GM18858 (cell line): Measurements from ENCODE around the gene SUGCT.

Source experiments
- ATAC-seq: cut with Tn5 transposase; IDR thresholded peaks from one replicate; pipeline ENCODE4 v1.9.1; 2021; ENCODE audit not compliant: unreplicated experiment

SUGCT gene

DNA sequence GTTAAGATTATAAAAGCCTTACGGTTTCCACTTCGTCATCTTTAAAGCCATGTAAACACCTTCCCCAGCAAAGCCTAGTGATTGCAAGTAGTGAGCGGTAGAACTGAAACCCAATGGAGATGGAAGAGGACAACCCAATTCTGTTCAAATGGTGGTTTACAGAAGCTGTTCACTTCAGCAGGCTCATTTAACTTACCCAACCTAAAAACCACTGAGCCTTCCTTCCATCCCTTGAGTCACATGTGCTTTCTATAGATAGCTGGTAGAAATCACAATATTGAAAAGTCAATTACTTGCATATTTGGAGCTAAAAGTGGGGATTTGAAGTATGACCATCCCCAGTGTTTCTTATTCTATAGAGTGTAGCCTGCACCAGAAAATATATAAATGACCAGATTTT, 667.7 kb downstream of the SUGCT start:
- no peak for ATAC-seq

GRCh38 chr7:40804477-40805215, 669.8 kb downstream of the SUGCT start:
- ATAC-seq, result no peak

DNA sequence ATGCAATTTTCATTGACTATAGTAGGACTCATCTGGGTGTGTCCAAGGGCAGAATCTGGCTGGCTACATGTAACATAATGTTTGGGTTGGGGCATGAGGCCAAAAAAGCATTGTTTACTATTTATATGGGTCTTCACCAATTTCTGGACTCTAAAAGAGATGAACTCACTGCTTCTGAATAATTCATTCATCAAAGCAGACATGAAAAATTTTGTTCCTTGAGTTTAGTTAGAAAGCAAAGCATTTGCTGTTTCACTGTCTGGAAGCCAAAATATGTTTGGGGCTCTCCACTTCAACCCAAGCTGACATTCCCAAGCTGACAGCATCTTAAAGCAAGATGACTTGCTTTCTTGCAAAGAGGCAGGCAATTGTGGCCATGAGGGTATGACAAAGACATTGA, 670.6 kb downstream of the SUGCT start:
- ATAC-seq, result no peak

DNA sequence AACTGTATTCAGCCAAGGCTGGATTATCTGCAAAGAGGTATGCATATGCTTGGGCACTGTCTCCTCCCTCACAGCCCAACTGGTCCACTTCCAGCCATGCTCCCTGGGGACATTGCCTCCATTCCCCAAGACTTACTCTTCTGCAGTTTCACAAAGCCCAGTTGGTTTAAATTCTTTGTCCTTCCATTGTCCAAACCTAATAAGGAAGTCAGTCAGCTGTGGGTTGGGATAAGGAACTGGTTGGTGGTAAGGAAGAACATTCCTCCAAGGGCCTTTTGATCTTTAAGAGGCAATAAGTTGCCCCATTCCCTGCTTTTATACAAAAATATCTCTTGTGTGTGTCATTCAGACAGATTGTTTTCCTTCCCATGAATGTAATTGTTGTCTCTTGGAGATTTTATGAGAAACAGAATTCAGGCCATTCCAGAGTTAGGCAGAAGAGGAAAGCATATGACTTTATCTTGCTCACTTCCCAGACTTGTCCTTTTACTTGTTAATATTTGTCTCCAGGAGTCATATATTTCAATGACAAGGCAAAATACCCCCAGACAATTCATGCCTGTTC, 673.7 kb downstream of the SUGCT start:
- ATAC-seq, result no peak

DNA sequence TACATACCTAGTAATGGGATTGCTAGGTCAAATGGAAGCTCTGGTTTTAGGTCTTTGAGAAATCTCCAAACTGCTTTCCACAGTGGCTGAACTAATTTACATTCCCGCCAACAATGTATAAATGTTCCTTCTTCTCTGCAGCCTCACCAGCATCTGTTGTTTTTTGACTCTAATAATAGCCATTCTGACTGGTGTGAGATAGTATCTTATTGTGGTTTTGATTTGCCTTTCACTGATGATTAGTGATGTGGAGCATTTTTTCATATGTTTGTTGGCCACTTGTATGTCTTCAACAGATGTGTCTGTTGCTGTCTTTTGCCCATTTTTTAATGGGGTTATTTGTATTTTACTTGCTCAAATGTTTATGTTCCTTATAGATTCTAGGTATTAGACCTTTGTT, 675.5 kb downstream of the SUGCT start:
- ATAC-seq, result no peak

GRCh38 chr7:40811666-40812065, 676.9 kb downstream of the SUGCT start:
- ATAC-seq, result no peak

DNA sequence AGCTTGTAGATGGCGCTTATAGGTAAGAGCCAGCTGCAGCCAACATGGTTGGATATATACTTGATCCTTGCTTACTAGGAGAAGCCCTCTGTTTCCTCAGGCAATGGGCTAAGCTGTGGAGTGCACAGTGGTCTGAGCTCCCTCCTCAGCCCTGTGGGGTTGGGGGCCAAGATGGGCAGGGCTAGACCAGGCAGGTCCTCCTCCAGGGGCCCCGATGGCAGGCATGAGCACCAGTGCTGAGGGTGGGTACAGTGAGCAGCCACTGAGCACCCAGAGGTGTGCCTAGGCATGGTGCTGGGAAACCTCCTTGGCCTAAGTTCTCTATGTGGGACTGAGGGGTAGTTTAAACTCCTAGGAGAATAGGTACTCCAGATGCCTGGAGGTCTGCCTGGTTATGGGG, 680.2 kb downstream of the SUGCT start:
- no peak for ATAC-seq

DNA sequence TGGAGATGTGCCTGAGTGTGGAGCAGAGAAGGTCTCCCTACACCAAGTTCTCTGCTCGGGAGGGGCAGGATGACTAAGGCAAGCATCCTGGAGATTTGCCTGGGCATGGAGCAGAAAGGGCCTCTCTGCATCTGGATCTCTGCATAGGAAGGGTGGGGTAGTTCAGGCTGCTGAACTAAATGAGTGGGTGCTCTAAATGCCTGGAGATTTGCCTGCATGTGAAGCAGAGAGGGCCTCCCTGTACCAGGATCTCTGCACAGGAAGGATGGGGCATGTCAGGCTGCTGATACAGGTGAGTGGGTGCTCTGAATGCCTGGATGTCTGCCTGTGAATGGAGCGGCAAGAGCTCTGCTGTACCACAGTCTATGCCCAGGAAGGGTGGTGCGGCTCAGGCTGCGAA, 680.7 kb downstream of the SUGCT start:
- no peak for ATAC-seq

DNA sequence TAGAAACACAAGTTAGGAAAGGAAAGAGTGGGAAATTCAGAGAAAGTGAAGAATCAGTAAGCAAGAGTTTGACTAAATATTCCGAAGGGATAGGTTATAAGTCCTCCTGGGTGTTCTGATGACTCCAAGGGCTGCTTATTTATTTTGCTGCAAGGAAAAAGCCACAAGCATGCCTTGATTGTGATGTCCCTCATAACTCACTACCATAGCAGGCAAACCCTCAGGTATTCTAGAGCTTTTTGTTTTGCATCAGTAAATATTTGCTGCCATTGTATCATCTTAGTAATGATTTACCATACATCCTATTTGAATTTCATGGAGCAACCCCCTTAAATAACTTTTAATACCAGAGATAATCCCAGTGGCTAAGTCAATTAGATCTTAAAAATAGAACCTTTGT, 688.1 kb downstream of the SUGCT start:
- ATAC-seq, result no peak

DNA sequence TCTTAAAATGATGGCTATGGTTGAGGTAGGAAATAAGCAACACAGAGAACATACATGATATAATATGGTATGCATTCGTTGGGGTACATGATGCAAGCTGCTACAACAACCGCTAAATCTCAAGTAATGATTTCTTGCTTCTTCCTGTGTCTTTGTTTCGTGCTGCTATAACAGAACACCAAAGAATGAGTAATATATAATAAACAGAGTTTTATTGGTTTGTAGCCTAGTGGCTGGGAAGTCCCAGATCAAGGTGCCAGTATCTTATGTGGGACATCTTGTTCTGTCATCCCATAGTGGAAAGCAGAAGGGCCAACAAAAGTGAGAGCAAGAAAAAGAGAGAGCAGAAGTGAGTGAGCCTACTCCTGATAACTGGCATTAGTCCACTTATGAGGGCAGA, 689.7 kb downstream of the SUGCT start:
- ATAC-seq, result no peak

DNA sequence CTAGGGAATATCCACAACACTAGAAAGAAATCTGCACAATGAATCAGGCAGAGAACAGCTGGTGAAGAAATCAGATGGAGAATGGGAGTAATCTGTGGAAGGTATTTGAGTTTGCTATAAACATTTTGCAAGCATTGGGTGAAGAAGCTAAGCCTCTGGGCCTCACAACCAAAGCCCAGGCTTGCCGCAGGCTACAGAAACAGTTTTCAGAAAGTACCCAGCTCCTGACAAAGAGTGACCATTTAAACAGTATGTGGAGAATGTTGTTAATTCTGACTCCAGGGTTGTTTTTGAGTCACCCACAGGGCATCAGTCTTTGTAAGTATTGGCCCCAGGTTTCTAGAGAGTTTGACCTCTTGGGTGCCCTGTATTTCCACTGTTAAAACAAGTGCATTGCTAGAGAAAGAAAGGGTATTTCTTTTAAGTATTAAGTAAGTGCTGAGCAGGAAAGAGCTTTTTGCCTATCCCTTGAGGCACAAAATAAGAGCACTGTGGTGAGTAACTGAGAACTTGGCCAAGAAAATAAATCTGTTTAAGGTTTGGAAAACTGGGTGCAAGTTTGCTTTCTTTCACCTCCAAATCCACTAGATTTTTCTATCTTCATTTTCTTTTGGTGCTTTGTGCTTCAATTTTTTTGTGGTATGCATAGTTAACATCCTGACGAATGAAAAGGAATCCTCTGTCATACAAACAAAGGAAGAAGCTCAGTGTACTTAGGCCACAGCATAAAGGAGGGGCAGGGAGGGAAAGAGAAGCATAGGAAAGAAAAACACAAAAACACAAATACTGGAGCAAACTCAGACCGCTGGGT, 691.8 kb downstream of the SUGCT start:
- no peak for ATAC-seq

DNA sequence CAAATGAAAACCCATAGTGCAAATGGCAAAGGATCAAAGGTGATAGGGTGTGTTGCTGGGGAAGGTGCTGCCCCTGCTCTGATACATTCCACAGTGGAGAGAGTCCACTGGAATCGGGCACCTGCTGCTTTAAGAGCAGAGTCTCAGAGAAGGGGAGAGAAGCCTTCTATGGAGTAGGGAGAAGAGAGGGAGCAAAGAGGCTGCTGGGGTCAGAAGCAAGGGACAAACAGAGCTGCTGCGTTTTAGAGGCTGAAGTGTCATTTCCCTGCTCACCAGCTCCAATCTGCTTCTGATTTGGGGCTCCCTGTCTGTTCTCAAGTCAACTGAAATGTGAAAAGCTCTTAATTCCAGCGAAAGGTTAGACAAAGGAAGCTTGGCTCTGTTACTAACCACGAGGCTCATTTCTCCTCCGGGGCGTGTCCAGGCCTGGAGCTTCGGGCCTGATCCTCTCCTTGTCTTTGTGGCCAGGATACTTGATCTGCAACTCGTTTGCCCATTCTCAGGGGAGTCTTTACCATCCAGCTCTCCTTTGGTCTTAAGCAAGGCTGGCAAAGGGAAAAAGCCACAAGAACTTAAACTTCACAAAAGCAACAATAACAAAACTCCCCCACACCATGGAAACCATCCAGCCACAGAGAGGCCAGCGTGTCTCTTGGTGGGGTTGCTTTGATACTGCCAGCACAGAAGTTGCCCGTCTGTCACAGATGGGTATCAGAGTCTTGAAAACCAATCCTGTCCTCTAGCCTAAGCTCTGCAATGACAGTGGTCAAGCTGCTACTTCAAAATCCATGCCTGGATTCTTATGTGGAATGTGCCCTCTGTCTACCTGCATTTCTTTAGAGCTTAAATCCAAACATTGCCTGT, 692.6 kb downstream of the SUGCT start:
- no peak for ATAC-seq

GRCh38 chr7:40828686-40829600, 694.1 kb downstream of the SUGCT start:
- no peak for ATAC-seq

DNA sequence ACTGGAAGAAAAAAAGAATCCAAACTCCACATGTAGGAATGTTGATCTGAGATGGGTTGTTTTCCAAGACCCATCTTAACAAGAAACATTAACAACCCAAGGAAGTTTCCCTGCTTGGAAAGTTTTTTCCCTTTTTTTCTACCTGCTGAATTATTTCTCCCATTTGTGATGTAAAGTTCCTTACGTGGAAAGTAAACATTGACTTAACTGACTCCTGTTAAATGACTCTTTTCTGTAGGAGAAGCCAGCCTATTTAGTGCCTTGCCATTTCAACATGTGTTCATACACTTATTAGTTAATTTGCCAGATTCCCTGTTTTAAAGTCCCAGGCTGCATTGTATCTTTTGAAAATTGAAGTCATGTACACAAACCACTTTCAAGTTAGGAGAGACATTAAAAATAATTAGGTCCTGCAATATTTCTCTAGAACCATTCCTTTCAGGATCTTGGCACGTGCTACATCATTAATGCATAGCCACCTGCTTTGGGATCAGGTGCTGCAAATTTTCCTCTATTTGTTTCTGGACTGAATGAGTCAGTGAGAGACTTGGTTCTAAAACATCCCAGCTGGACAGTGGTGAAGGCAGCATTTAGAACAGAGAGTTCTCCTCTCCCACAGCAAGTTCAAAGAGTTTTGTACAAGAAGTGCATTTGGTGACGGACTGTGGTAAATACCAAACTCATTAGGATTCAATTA, 698.5 kb downstream of the SUGCT start:
- no peak for ATAC-seq

- no peak for ATAC-seq
Measured at GRCh38 chr7:40833888-40834234, 699.1 kb downstream of the SUGCT start.

GRCh38 chr7:40836218-40836617, 701.4 kb downstream of the SUGCT start:
- ATAC-seq, result no peak

- no peak for ATAC-seq
Measured at GRCh38 chr7:40839881-40840280, 705.1 kb downstream of the SUGCT start.

GRCh38 chr7:40840990-40841389, 706.2 kb downstream of the SUGCT start:
- ATAC-seq, result no peak

DNA sequence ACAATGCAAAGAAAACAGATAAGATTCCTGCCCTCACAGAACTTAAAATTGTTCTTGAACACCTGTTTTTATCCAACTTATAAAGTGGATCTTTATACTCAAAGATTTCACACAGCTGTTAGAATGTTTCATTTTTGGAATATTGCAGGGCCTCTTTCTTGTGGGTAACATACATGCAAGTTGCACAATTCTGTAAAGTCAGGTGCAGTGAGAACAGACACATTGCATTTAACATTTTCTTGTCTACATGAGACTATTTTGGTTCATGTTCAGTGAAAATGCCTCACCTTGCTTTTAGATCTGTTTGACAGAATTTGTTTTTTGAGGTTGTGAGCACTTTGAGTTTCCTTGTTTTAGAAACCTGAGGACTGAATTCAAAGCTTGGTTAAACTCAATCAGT, 707.8 kb downstream of the SUGCT start:
- no peak for ATAC-seq
